Common myeloid progenitor, CD34-positive (primary cell): Measurements from ENCODE around the gene PIP5KL1.

ENCODE experiments used
- CTCF ChIA-PET: fragments of 350-600 bp; sonication (Branson Sonifier 250); formaldehyde crosslinking; loops from one replicate; lab custom pipeline; 2021; ENCODE audit warnings: antibody characterized with exemption; lab: Charles Lee
- POLR2A ChIA-PET: fragments of 350-600 bp; sonication (Branson Sonifier 250); formaldehyde crosslinking; loops from one replicate; lab custom pipeline; 2021; ENCODE audit warnings: antibody characterized with exemption; lab: Charles Lee
- DNase-seq, 3 donors: peaks; one replicate each; pipeline versions ENCODE4 v3.0.0 to v3.0.0-alpha.2; 2013
- H3K27ac ChIP-seq, 2 experiments: 1 replicate in 1 of 2; 2 replicates in 1 of 2; pipeline ENCODE4 v1.7.0; 2013; ENCODE audit warnings: inconsistent platforms in 2 of 2, low read length in 2 of 2, mild to moderate bottlenecking in 2 of 2, low read depth in 1 of 2, moderate library complexity in 1 of 2; ENCODE audit not compliant: severe bottlenecking in 2 of 2, insufficient read depth in 1 of 2, poor library complexity in 1 of 2
- H3K27me3 ChIP-seq, 5 experiments: replicated peaks in 2 of 5; 1 replicate in 3 of 5; 2 replicates in 2 of 5; pipeline versions ENCODE4 v1.6.1 to v1.7.0; 2013; ENCODE audit warnings: low read length in 4 of 5, mild to moderate bottlenecking in 2 of 5, moderate library complexity in 2 of 5, inconsistent platforms in 1 of 5; ENCODE audit not compliant: insufficient read depth in 5 of 5, control insufficient read depth in 4 of 5
- H3K36me3 ChIP-seq, 4 experiments: 1 replicate in 2 of 4; 2 replicates in 2 of 4; pipeline versions ENCODE4 v1.6.1 to v1.7.0; 2013; ENCODE audit warnings: low read length in 3 of 4, control low read depth in 1 of 4, mild to moderate bottlenecking in 1 of 4; ENCODE audit not compliant: control insufficient read depth in 4 of 4, insufficient read depth in 4 of 4
- H3K4me1 ChIP-seq, 4 experiments: 1 replicate in 3 of 4; 2 replicates in 1 of 4; pipeline versions ENCODE4 v1.6.1 to v1.7.1; 2013; ENCODE audit warnings: low read length in 3 of 4, mild to moderate bottlenecking in 3 of 4, control low read depth in 1 of 4, inconsistent platforms in 1 of 4, moderate library complexity in 1 of 4; ENCODE audit not compliant: control insufficient read depth in 4 of 4, insufficient read depth in 4 of 4; ENCODE audit errors: control extremely low read depth in 1 of 4
- H3K4me3 ChIP-seq, 7 experiments: 1 replicate in 4 of 7; 2 replicates in 3 of 7; pipeline versions ENCODE4 v1.5.1 to v1.7.0; 2013; ENCODE audit warnings: mild to moderate bottlenecking in 7 of 7, low read length in 6 of 7, moderate library complexity in 6 of 7, inconsistent platforms in 2 of 7, low read depth in 2 of 7, control low read depth in 1 of 7; ENCODE audit not compliant: insufficient read depth in 4 of 7, control insufficient read depth in 1 of 7; ENCODE audit errors: extremely low read depth in 1 of 7
- H3K9me3 ChIP-seq, 5 experiments: 1 replicate in 4 of 5; 2 replicates in 1 of 5; pipeline versions ENCODE4 v1.6.1 to v1.7.1; 2013; ENCODE audit warnings: low read length in 4 of 5, mild to moderate bottlenecking in 2 of 5, inconsistent platforms in 1 of 5, low read depth in 1 of 5, moderate library complexity in 1 of 5; ENCODE audit not compliant: control insufficient read depth in 4 of 5, insufficient read depth in 2 of 5; ENCODE audit errors: control extremely low read depth in 1 of 5
- WGBS: methylation state at CpG from one replicate; pipeline ENCODE4 v1.1.5; 2013; ENCODE audit not compliant: insufficient coverage; 5-methylcytosine and 5-hydroxymethylcytosine counted together

Gene PIP5KL1

DNA sequence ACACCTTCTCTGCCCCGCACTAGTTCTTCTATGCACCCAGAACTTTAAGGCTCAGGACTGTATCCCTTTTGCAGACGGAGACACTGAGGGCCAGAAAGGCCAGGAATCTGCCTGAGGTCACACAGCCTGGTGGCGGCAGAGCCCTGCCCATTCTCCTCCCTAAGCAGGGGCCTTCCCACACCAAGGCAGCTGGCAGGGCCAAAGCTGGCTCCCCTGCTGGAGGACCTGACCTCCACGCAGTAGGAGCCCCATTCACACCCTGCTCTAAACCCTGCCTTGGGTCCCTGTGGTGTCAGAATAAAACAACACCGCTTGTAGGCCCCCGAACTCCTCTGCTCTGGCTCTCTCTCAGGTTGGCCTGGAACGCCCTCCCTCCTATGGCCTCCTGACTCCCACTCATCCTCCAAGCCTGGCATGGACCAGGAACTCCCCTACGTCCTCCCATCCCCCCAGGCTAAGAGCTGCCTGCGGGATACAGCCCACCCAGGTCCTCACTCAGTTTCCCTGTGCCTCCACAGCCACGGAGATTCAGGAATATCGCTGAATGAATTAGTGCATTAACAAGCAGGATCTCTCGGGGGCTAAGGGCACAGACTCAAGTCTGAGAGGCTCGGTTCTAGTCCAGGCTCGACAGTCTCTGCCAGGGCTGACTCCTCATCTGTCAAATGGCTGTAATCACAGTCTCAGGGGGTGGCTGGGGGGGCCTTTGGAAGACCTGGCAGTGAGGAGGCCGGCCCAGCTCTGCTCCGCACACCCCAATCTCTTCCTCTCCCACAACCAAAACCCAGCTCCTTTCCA lies 34.0 kb downstream of the PIP5KL1 start:
- DNase-seq, result no peak
- Histone ChIP-seq H3K4me1 (peaks cover 0 to 32% (median 24%) of the 10 kb centered on the region in 4 experiments), H3K27ac (no peak overlapping the region), H3K4me3 (peak overlapping the region in 1 of 7 experiments; percentile 34), H3K27me3 (no peaks in the 10 kb centered on the region), H3K36me3 (peaks cover 25 to 51% (median 45%) of the 10 kb centered on the region in 4 experiments), H3K9me3 (peaks cover 0 to 33% (median 23%) of the 10 kb centered on the region in 5 experiments)
- 93% methylated on average over 14 of the region's 16 CpGs for WGBS
- ChIA-PET POLR2A (interaction anchor here (1.0 to 3.1 kb wide), 2 partner anchors 14 to 20 kb away, joined by 5 to 15 read pairs; partner anchors contain the start of gene ST6GALNAC4), CTCF (interaction anchor here (0.7 to 1.4 kb wide), 7 partner anchors 9 to 27 kb away, joined by 3 to 5 read pairs (median 4); partner anchors contain the start of gene ST6GALNAC4)

DNA sequence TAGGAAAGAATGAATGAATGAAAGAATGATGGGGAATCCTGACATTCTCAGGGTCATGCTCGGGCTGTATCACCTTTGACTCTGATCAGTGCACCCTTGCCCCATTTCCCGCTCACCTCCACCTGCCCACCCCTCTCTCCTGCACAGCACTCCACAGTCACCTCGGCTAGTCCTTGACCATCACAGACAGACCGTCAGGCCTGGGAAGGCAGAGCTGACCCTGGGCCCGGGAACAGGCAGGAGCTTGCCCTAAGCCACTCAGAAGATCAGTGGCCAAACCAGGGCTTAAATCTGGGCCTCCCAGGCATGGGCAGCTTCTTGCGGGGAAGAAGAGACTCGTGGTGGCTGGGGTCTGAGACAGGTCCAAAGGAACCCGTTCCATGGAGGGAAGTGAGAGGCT lies 34.8 kb downstream of the PIP5KL1 start:
- H3K36me3 ChIP-seq, result peaks cover 29 to 57% (median 47%) of the 10 kb centered on the region in 4 experiments
- CTCF ChIA-PET, result no interaction called here
- 97% methylated on average over 8 of the region's 8 CpGs for WGBS
- peaks cover 0 to 33% (median 23%) of the 10 kb centered on the region in 5 experiments for H3K9me3 ChIP-seq
- H3K4me3 ChIP-seq, result no peak overlapping the region
- no peaks in the 10 kb centered on the region for H3K27me3 ChIP-seq
- H3K4me1 ChIP-seq, result peaks cover 0 to 32% (median 24%) of the 10 kb centered on the region in 4 experiments
- no peak overlapping the region for H3K27ac ChIP-seq
- POLR2A ChIA-PET, result no interaction called here
- DNase-seq, result no peak

DNA sequence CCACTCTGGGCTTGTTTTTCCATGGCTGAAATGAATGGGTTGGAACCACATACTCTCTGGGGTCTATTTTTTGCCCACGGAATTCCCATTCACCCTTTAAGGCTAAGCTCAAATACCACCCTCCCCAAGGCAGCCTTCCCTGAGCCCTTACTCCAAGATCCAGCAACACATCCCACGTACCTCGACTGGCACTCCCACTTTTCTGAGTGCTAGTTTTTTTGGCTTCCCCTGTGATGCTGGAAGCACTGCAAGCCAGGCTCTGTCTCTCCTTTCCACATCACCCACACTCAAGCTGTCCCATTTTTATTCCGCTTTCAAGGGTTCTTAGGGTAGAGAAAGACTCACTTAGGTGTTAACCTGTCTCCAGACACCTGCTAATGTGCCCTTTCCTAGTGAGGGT lies 37.2 kb downstream of the PIP5KL1 start:
- 95% methylated on average over 4 of the region's 4 CpGs for WGBS
- Histone ChIP-seq H3K36me3 (peaks cover 29 to 71% (median 52%) of the 10 kb centered on the region in 4 experiments), H3K4me1 (peaks cover 0 to 17% (median 11%) of the 10 kb centered on the region in 4 experiments), H3K9me3 (peaks cover 0 to 33% (median 23%) of the 10 kb centered on the region in 5 experiments), H3K4me3 (no peak overlapping the region), H3K27ac (no peak overlapping the region), H3K27me3 (no peaks in the 10 kb centered on the region)
- ChIA-PET CTCF (interaction anchor here (1.2 kb wide), 1 partner anchor 24 kb away, joined by 5 read pairs; the partner anchor contains the start of gene ST6GALNAC4), POLR2A (no interaction called here)
- DNase-seq, result no peak

DNA sequence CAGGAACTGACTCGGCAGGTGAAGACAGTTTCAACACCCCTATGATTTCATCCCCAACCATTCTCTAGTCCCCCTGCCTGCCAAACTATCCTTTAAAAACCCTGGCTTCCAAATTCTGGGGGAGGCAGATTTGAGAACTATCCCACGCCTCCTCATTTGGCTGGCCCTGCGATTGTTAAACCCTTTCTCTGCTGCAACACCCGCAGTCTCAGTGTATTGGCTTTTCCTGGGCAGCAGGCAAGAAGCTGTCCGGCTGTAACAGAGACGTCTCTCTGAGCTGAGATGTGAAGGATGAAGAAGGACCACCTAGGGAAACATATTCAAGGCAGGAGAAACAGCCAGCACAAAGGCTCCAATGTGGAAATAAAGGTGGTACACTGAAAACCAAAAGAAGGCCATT lies 37.7 kb downstream of the PIP5KL1 start:
- Histone ChIP-seq H3K4me1 (peaks cover 0 to 14% (median 8%) of the 10 kb centered on the region in 4 experiments), H3K27ac (no peak overlapping the region), H3K9me3 (peaks cover 0 to 33% (median 23%) of the 10 kb centered on the region in 5 experiments), H3K27me3 (no peaks in the 10 kb centered on the region), H3K4me3 (no peak overlapping the region), H3K36me3 (peaks cover 29 to 73% (median 52%) of the 10 kb centered on the region in 4 experiments)
- no peak for DNase-seq
- POLR2A ChIA-PET, result no interaction called here
- CTCF ChIA-PET, result interaction anchor here (1.2 kb wide), 1 partner anchor 24 kb away, joined by 5 read pairs; the partner anchor contains the start of gene ST6GALNAC4
- 100% methylated on average over 6 of the region's 6 CpGs for WGBS

DNA sequence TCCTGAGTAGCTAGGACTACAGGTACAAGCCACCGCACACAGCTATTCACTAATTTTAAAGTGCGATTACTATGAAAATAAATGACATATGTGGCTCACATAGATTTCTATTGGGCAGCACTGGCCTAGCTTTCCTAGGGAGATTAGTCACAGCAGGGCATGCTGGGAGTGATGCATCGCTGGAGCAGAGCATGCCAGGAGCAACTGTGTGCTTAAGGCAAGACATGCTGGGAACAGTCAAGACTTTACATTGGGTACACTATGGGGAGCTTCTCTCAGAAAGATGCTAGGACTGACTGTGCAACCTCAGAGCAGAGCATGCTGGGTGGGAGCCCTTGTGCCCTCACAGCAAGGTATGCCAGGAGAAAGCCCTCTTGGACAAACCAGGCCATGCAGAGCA lies 40.5 kb downstream of the PIP5KL1 start:
- ChIA-PET POLR2A (no interaction called here), CTCF (interaction anchor here (1.0 to 1.7 kb wide), 7 partner anchors 8 to 29 kb away, joined by 3 to 8 read pairs (median 4); no protein-coding TSS in a partner anchor)
- 92% methylated on average over 2 of the region's 3 CpGs for WGBS
- Histone ChIP-seq H3K27ac (no peak overlapping the region), H3K36me3 (peaks cover 24 to 73% (median 53%) of the 10 kb centered on the region in 4 experiments), H3K27me3 (no peaks in the 10 kb centered on the region), H3K4me1 (peaks cover 4 to 15% (median 11%) of the 10 kb centered on the region in 4 experiments), H3K9me3 (peaks cover 0 to 27% (median 20%) of the 10 kb centered on the region in 5 experiments), H3K4me3 (no peak overlapping the region)
- no peak for DNase-seq

DNA sequence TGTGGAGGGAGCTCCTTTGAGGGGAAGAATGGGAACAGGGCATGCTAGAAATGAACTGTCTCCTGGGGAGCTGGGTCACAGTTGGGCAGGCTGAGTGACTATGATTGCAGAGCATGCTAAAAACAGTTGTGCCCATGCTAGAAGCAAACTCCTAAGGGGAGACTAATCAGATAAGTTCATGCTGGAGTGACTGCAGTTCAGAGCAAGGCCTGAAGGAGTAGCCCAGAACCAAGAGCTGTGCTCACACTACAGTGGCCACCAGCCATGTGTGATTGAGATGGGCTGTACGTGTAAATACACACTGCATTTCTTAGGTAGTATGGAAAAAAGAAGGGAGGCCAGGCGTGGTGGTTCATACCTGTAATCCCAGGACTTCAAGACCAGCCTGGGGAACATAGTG lies 42.8 kb downstream of the PIP5KL1 start:
- ChIA-PET CTCF (interaction anchor here (0.9 to 1.6 kb wide), 4 partner anchors 9 to 153 kb away, joined by 3 to 6 read pairs (median 4); partner anchors contain the start of gene TOR2A), POLR2A (no interaction called here)
- H3K4me3 ChIP-seq, result no peak overlapping the region

More for the DNA sequence above, 42.8 kb downstream of the PIP5KL1 start:
- 100% methylated on average over 2 of the region's 2 CpGs for WGBS
- peak in 2 of 3 donors; percentile 54 to 61 for DNase-seq
- Histone ChIP-seq H3K9me3 (peaks cover 0 to 4% (median 1%) of the 10 kb centered on the region in 5 experiments), H3K4me1 (peaks cover 4 to 38% (median 33%) of the 10 kb centered on the region in 4 experiments), H3K36me3 (peaks cover 10 to 57% (median 31%) of the 10 kb centered on the region in 4 experiments), H3K27me3 (no peaks in the 10 kb centered on the region), H3K27ac (no peak overlapping the region)
